Stimulated activated CD8-positive, alpha-beta memory T cell treated with anti-CD3 and anti-CD28 coated beads, Interleukin-12 subunit alpha, Interleukin-12 subunit beta, amount 100 ng/mL, for 24 hours (primary cell): ENCODE results near the gene CYP1A2.

Source experiments
- DNase-seq: peaks from one replicate; pipeline ENCODE4 v3.0.0-alpha.2; 2020; ENCODE audit errors: extremely low read depth

Gene CYP1A2

DNA sequence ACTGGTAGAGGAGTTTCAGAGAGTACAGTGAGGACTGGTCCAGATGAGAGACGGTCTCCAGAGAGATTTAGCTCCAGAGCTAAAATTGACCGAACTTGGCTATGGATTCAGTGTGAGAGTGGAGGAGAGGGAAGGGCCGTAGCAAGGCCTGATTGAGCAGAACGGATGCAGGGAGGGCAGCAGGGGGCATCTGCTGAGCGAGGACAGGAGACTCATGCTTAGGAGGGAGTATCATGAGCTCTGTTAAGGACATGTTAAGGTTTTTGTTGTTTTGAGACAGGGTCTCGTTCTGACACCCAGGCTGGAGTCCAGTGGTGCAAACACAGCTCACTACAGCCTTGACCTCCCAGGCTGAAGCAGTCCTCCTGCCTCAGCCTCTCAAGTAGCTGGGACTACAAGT lies 56.3 kb downstream of the CYP1A2 start:
- DNase-seq: no peak
